ENCODE measurements around the gene SMKR1. TPM values are rescaled to one million over a fixed set of nuclear protein-coding genes. Genes with fewer than 3 reads are reported as not detected.
"Not testable (repeated sequence)": the region's sequence is repeated elsewhere in the genome, so short reads cannot be mapped to it uniquely, and the experiment has no call there.

The SMKR1 gene
- total and polyA plus RNA-seq, 3 experiments from 2014 or later = 11.6 to 13.9 (median 12.2) TPM

- POLR2A ChIA-PET = no interaction called here
- CTCF ChIA-PET = interaction anchor here (1.3 kb wide), 1 partner anchor 163 kb away, joined by 3 read pairs; no protein-coding TSS in a partner anchor
- H3K9me3 Mint-ChIP-seq = no peaks in the 10 kb centered on the region
- H3K27ac Mint-ChIP-seq = peak overlapping the region in 7 of 8 donors; percentile 11 to 44 (median 39)
- H3K4me3 ChIP-seq (ENCODE audit: low read length) = no peak overlapping the region
- H3K4me1 Mint-ChIP-seq = peaks cover 17 to 26% (median 17%) of the 10 kb centered on the region in 3 donors
- peaks cover 0 to 1% (median 0%) of the 10 kb centered on the region in 3 donors for H3K36me3 Mint-ChIP-seq
- H3K4me1 ChIP-seq (ENCODE audit: insufficient read depth, low read length) = peaks cover 8% of the 10 kb centered on the region
- peak overlapping the region in 3 of 7 donors; percentile 11 to 20 (median 14) for H3K4me3 Mint-ChIP-seq
- H3K27me3 Mint-ChIP-seq = no peaks in the 10 kb centered on the region
- H3K27me3 ChIP-seq (ENCODE audit: insufficient read depth, low read length, poor library complexity, severe bottlenecking) = no peaks in the 10 kb centered on the region
- H3K9me3 ChIP-seq (ENCODE audit: low read length) = no peaks in the 10 kb centered on the region
- H3K36me3 ChIP-seq (ENCODE audit: insufficient read depth, low read length) = no peaks in the 10 kb centered on the region
- no peak for DNase-seq
- no peak overlapping the region for H3K27ac ChIP-seq (ENCODE audit: low read depth, low read length)
Observed at GRCh38 chr7:129530795-129531391, 28.6 kb downstream of the SMKR1 start.

DNA sequence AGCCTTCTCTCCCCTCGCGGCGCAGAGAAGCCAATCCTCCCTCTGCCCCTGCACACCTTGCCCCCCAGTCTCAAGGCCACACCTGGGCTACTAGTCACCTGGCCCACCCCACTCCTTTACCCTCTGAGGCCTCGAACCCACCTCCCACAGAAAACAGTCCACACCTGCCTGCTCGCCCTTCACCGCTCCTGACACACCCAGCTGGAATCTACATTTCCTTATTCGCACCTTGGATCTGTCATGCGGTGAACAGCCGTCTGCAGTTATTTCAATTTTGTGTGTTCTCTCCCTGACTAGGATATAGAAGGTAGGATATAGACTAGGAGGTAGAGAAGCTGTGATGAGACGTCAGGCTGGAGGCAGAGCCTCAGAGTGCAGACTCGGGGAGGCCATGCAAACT lies 29.4 kb downstream of the SMKR1 start:
- no peak overlapping the region for H3K4me3 ChIP-seq (ENCODE audit: low read length)
- H3K36me3 ChIP-seq (ENCODE audit: insufficient read depth, low read length) = no peaks in the 10 kb centered on the region
- peaks cover 8% of the 10 kb centered on the region for H3K4me1 ChIP-seq (ENCODE audit: insufficient read depth, low read length)
- ChIA-PET CTCF (no interaction called here), POLR2A (no interaction called here)
- Mint-ChIP-seq H3K27ac (peak overlapping the region in 1 of 8 donors; percentile 47), H3K27me3 (no peaks in the 10 kb centered on the region), H3K36me3 (peaks cover 0 to 1% (median 0%) of the 10 kb centered on the region in 3 donors), H3K4me3 (peak overlapping the region in 1 of 7 donors; percentile 36), H3K4me1 (peaks cover 25 to 34% (median 25%) of the 10 kb centered on the region in 3 donors), H3K9me3 (no peaks in the 10 kb centered on the region)
- H3K27ac ChIP-seq (ENCODE audit: low read depth, low read length) = no peak overlapping the region
- H3K9me3 ChIP-seq (ENCODE audit: low read length) = no peaks in the 10 kb centered on the region
- no peak for DNase-seq
- H3K27me3 ChIP-seq (ENCODE audit: insufficient read depth, low read length, poor library complexity, severe bottlenecking) = no peaks in the 10 kb centered on the region

DNA sequence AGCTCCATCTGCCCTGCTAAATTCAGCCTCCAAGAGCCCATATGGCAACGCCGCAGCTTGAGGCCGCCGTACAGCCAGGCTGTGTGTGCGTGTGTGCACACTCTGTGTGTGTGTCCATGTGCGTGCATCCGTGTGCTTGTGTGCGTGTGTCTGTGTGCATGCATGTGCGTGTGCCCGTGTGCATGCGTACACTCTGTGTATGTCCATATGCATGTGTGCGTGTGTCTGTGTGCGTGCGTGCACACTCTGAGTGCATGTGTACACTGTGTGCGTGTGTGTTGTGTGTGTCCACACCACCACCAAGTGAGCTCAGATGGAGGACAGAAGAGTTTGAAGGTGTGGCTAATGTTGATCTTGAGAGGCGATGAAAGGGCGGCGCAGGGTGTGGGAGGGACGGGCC lies 30.0 kb downstream of the SMKR1 start:
- no peak overlapping the region for H3K27ac ChIP-seq (ENCODE audit: low read depth, low read length)
- Mint-ChIP-seq H3K27me3 (no peaks in the 10 kb centered on the region), H3K9me3 (no peaks in the 10 kb centered on the region), H3K27ac (peak overlapping the region in 4 of 8 donors; percentile 29 to 74 (median 44)), H3K4me1 (peaks cover 25 to 34% (median 26%) of the 10 kb centered on the region in 3 donors), H3K36me3 (peaks cover 0 to 1% (median 0%) of the 10 kb centered on the region in 3 donors), H3K4me3 (peak overlapping the region in 1 of 7 donors; percentile 30)
- POLR2A ChIA-PET = no interaction called here
- H3K4me1 ChIP-seq (ENCODE audit: insufficient read depth, low read length) = peaks cover 8% of the 10 kb centered on the region
- CTCF ChIA-PET = no interaction called here
- no peaks in the 10 kb centered on the region for H3K36me3 ChIP-seq (ENCODE audit: insufficient read depth, low read length)
- no peaks in the 10 kb centered on the region for H3K9me3 ChIP-seq (ENCODE audit: low read length)
- no peak overlapping the region for H3K4me3 ChIP-seq (ENCODE audit: low read length)
- no peak for DNase-seq
- H3K27me3 ChIP-seq (ENCODE audit: insufficient read depth, low read length, poor library complexity, severe bottlenecking) = no peaks in the 10 kb centered on the region

GRCh38 chr7:129534558-129535274 lies 32.4 kb downstream of the SMKR1 start:
- H3K27me3 Mint-ChIP-seq; DNase-seq; H3K36me3 ChIP-seq (ENCODE audit: insufficient read depth, low read length); H3K9me3 ChIP-seq (ENCODE audit: low read length); H3K4me3 ChIP-seq (ENCODE audit: low read length); POLR2A ChIA-PET; H3K4me1 ChIP-seq (ENCODE audit: insufficient read depth, low read length); H3K27me3 ChIP-seq (ENCODE audit: insufficient read depth, low read length, poor library complexity, severe bottlenecking); H3K36me3 Mint-ChIP-seq; H3K9me3 Mint-ChIP-seq; H3K27ac ChIP-seq (ENCODE audit: low read depth, low read length): not testable (repeated sequence)
- peak overlapping the region in 2 of 7 donors; percentile 13 to 28 for H3K4me3 Mint-ChIP-seq
- peaks cover 31 to 43% (median 33%) of the 10 kb centered on the region in 3 donors for H3K4me1 Mint-ChIP-seq
- CTCF ChIA-PET = interaction anchor here (0.7 kb wide), 1 partner anchor 78 kb away, joined by 4 read pairs; no protein-coding TSS in a partner anchor
- H3K27ac Mint-ChIP-seq = peak overlapping the region in 5 of 8 donors; percentile 7 to 89 (median 68)

DNA sequence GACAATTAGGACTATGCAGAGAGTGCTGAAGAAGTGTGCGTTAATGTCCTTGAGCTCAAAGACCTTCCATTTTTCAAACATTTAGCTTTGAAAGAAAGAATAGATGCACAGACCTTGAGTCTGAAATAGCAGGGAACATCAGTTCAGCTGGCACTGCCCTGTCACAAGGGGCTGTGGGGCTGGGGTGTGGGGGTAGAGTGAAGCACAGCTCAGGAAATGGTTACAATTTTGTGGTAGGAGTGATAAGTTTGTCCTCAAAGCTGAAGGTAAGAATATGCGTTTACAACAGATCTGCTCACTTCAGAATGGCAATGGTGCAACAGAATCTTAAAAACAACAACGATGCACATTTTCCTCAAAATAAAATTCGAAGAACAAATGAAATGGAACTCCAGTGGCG lies 33.6 kb downstream of the SMKR1 start:
- Mint-ChIP-seq H3K9me3 (peaks cover 0 to 1% (median 0%) of the 10 kb centered on the region in 5 donors), H3K4me1 (peaks cover 28 to 39% (median 29%) of the 10 kb centered on the region in 3 donors), H3K4me3 (peak overlapping the region; percentile 66 to 89 (median 79)), H3K27ac (peak overlapping the region; percentile 72 to 93 (median 87)), H3K27me3 (no peaks in the 10 kb centered on the region), H3K36me3 (peaks cover 0 to 1% (median 0%) of the 10 kb centered on the region in 3 donors)
- H3K4me3 ChIP-seq (ENCODE audit: low read length) = no peak overlapping the region
- no peaks in the 10 kb centered on the region for H3K27me3 ChIP-seq (ENCODE audit: insufficient read depth, low read length, poor library complexity, severe bottlenecking)
- POLR2A ChIA-PET = no interaction called here
- H3K36me3 ChIP-seq (ENCODE audit: insufficient read depth, low read length) = no peaks in the 10 kb centered on the region
- no peaks in the 10 kb centered on the region for H3K9me3 ChIP-seq (ENCODE audit: low read length)
- peaks cover 8% of the 10 kb centered on the region for H3K4me1 ChIP-seq (ENCODE audit: insufficient read depth, low read length)
- DNase-seq = peak in 4 of 5 donors; percentile 16 to 54 (median 38)
- CTCF ChIA-PET = interaction anchor here (0.8 to 1.0 kb wide), 2 partner anchors 18 to 72 kb away, joined by 3 read pairs; no protein-coding TSS in a partner anchor
- H3K27ac ChIP-seq (ENCODE audit: low read depth, low read length) = peak overlapping the region; percentile 19

GRCh38 chr7:129536323-129536722 lies 34.0 kb downstream of the SMKR1 start:
- H3K9me3 ChIP-seq (ENCODE audit: low read length) = no peaks in the 10 kb centered on the region
- H3K4me3 Mint-ChIP-seq = peak overlapping the region; percentile 66 to 89 (median 79)
- H3K27ac ChIP-seq (ENCODE audit: low read depth, low read length) = peak overlapping the region; percentile 19
- CTCF ChIA-PET = interaction anchor here (0.8 to 1.0 kb wide), 2 partner anchors 18 to 72 kb away, joined by 3 read pairs; no protein-coding TSS in a partner anchor
- H3K4me3 ChIP-seq (ENCODE audit: low read length) = no peak overlapping the region
- POLR2A ChIA-PET = no interaction called here
- H3K4me1 Mint-ChIP-seq = peaks cover 27 to 35% (median 29%) of the 10 kb centered on the region in 3 donors
- peaks cover 0 to 1% (median 0%) of the 10 kb centered on the region in 3 donors for H3K36me3 Mint-ChIP-seq
- no peaks in the 10 kb centered on the region for H3K27me3 Mint-ChIP-seq
- no peaks in the 10 kb centered on the region for H3K36me3 ChIP-seq (ENCODE audit: insufficient read depth, low read length)
- no peaks in the 10 kb centered on the region for H3K27me3 ChIP-seq (ENCODE audit: insufficient read depth, low read length, poor library complexity, severe bottlenecking)
- no peak for DNase-seq
- H3K4me1 ChIP-seq (ENCODE audit: insufficient read depth, low read length) = peaks cover 8% of the 10 kb centered on the region
- peaks cover 0 to 1% (median 0%) of the 10 kb centered on the region in 5 donors for H3K9me3 Mint-ChIP-seq
- H3K27ac Mint-ChIP-seq = peak overlapping the region; percentile 72 to 93 (median 87)

DNA sequence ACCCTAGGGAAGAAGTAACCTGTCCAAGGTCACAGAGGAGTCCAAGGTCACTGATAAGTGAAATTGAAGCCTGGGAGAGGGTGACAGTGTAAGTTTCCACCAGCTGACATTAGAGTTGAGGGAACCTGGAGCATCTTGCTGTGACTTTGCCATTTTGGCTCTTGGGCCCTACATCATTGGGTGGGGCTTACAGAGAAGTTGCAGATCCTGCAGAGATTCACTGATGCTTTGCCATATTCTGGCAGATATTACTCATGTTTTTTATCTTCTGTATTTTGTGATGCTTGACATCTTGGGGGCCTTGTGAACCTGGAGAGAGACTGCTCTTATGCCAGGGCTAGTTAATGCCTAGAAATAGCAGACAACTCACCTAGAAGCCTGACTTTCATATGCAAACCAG lies 36.5 kb downstream of the SMKR1 start:
- H3K9me3 ChIP-seq (ENCODE audit: low read length) = no peaks in the 10 kb centered on the region
- H3K4me3 ChIP-seq (ENCODE audit: low read length) = no peak overlapping the region
- ChIA-PET CTCF (interaction anchor here (0.8 to 1.0 kb wide), 2 partner anchors 11 to 14 kb away, joined by 3 read pairs; no protein-coding TSS in a partner anchor), POLR2A (no interaction called here)
- Mint-ChIP-seq H3K4me3 (no peak overlapping the region), H3K27me3 (no peaks in the 10 kb centered on the region), H3K36me3 (no peaks in the 10 kb centered on the region), H3K9me3 (peaks cover 0 to 1% (median 0%) of the 10 kb centered on the region in 5 donors), H3K27ac (peak overlapping the region in 6 of 8 donors; percentile 20 to 92 (median 66)), H3K4me1 (peaks cover 23 to 37% (median 33%) of the 10 kb centered on the region in 3 donors)
- no peaks in the 10 kb centered on the region for H3K27me3 ChIP-seq (ENCODE audit: insufficient read depth, low read length, poor library complexity, severe bottlenecking)
- H3K36me3 ChIP-seq (ENCODE audit: insufficient read depth, low read length) = no peaks in the 10 kb centered on the region
- peaks cover 8% of the 10 kb centered on the region for H3K4me1 ChIP-seq (ENCODE audit: insufficient read depth, low read length)
- no peak for DNase-seq
- no peak overlapping the region for H3K27ac ChIP-seq (ENCODE audit: low read depth, low read length)

DNA sequence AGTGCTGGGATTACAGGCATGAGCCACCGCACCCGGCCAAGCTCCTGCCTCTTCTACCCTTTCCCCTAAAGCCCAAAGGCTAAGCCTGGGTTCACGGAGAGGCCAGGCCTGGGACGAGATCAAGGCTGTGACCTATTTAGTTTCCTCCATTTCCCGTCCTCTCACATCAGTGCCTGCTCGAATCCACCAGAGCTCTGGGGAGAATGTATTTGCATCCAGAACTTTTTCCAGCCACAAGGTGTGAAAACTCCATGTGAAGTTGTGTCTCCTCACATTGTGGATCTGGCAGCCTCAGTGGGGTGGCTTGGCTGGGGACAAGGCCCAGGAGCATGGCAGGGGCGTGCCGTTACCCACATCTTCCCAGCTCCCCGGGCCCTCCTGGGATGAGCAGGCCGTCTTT lies 38.0 kb downstream of the SMKR1 start:
- Histone ChIP-seq H3K4me1 (ENCODE audit: insufficient read depth, low read length) (peaks cover 4% of the 10 kb centered on the region), H3K9me3 (ENCODE audit: low read length) (no peaks in the 10 kb centered on the region), H3K4me3 (ENCODE audit: low read length) (no peak overlapping the region), H3K36me3 (ENCODE audit: insufficient read depth, low read length) (no peaks in the 10 kb centered on the region), H3K27me3 (ENCODE audit: insufficient read depth, low read length, poor library complexity, severe bottlenecking) (no peaks in the 10 kb centered on the region), H3K27ac (ENCODE audit: low read depth, low read length) (no peak overlapping the region)
- ChIA-PET POLR2A (no interaction called here), CTCF (no interaction called here)
- Mint-ChIP-seq H3K4me3 (no peak overlapping the region), H3K36me3 (no peaks in the 10 kb centered on the region), H3K4me1 (peaks cover 19 to 32% (median 27%) of the 10 kb centered on the region in 3 donors), H3K27me3 (no peaks in the 10 kb centered on the region), H3K27ac (no peak overlapping the region), H3K9me3 (peaks cover 0 to 1% (median 0%) of the 10 kb centered on the region in 5 donors)
- no peak for DNase-seq
